ENCODE data around the gene PSIP1. TPM values are rescaled to one million over a fixed set of nuclear protein-coding genes. Genes with fewer than 3 reads are reported as not detected.

Gene PSIP1
- total RNA-seq, 1 experiment from 2014 or later: 42.9 TPM

DNA sequence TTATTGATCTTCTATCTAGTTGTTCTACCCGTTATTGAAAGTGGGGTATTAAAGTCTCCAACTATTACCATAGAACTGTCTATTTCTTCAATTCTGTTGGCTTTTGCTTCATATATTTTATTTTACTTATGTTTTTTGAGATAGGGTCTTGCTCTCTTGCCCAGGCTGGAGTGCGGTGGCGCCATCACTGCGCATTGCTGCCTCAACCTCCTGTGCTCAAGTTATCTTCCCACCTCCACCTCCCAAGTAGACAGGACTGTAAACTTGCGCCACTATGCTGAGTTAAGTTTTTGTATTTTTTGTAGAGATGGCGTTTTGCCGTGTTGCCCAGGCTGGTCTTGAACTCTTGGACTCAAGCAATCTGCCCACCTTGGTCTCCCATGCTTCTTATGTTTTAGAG is 71.9 kb downstream of the PSIP1 start:
- Histone ChIP-seq H3K27ac (ENCODE audit: low read length) (no peak overlapping the region), H3K9me3 (ENCODE audit: low read length) (no peaks in the 10 kb centered on the region), H4K20me1 (ENCODE audit: low read length) (no peaks in the 10 kb centered on the region), H3K4me3 (ENCODE audit: low read length) (no peak overlapping the region), H3K27me3 (ENCODE audit: low read length) (no peaks in the 10 kb centered on the region), H3K79me2 (ENCODE audit: low read length) (peaks cover 30% of the 10 kb centered on the region), H3F3A (ENCODE audit: low read length, unreplicated experiment) (no peaks in the 10 kb centered on the region), H3K9ac (ENCODE audit: low read length) (no peak overlapping the region), H2AFZ (ENCODE audit: low read length) (no peak overlapping the region), H3K4me1 (ENCODE audit: insufficient read depth, low read length) (no peaks in the 10 kb centered on the region), H3K36me3 (ENCODE audit: low read depth, low read length) (peaks cover 11% of the 10 kb centered on the region), H3K9me2 (replicated peaks; ENCODE audit: low read length) (no peaks in the 10 kb centered on the region), H3K4me2 (ENCODE audit: low read length) (no peak overlapping the region)
- no peak for DNase-seq
- no peak for ATAC-seq
- POLR2A ChIA-PET (ENCODE audit: unreplicated experiment): no interaction called here
- no peak for TF ChIP-seq EZH2phosphoT487 (IDR thresholded peaks at IDR 0.05; ENCODE audit: borderline replicate concordance, low read length)
- TF ChIP-seq, protein P1, sequence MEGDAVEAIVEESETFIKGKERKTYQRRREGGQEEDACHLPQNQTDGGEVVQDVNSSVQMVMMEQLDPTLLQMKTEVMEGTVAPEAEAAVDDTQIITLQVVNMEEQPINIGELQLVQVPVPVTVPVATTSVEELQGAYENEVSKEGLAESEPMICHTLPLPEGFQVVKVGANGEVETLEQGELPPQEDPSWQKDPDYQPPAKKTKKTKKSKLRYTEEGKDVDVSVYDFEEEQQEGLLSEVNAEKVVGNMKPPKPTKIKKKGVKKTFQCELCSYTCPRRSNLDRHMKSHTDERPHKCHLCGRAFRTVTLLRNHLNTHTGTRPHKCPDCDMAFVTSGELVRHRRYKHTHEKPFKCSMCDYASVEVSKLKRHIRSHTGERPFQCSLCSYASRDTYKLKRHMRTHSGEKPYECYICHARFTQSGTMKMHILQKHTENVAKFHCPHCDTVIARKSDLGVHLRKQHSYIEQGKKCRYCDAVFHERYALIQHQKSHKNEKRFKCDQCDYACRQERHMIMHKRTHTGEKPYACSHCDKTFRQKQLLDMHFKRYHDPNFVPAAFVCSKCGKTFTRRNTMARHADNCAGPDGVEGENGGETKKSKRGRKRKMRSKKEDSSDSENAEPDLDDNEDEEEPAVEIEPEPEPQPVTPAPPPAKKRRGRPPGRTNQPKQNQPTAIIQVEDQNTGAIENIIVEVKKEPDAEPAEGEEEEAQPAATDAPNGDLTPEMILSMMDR (conservative IDR thresholded peaks at IDR 0.05; ENCODE audit: low read depth, low read length): no peak
- TF ChIP-seq EZH2 (IDR thresholded peaks at IDR 0.05; ENCODE audit: low read length, unreplicated experiment): no peak
- intact Hi-C loops (cut with micrococcal nuclease): no loop called here
- CTCF ChIA-PET: no interaction called here
- BruUV-seq (replicated peaks): no TSS peak

GRCh38 chr9:15433661-15434060 is 77.1 kb downstream of the PSIP1 start:
- POLR2A ChIA-PET (ENCODE audit: unreplicated experiment): interaction anchor here (0.6 kb wide), 1 partner anchor 43 kb away, joined by 6 read pairs; no protein-coding TSS in a partner anchor
- no peak for TF ChIP-seq EZH2 (IDR thresholded peaks at IDR 0.05; ENCODE audit: low read length, unreplicated experiment)
- no peak for TF ChIP-seq EZH2phosphoT487 (IDR thresholded peaks at IDR 0.05; ENCODE audit: borderline replicate concordance, low read length)
- TF ChIP-seq, protein P1 (conservative IDR thresholded peaks at IDR 0.05; ENCODE audit: low read depth, low read length): no peak
- Histone ChIP-seq H3K27ac (ENCODE audit: low read length) (no peak overlapping the region), H3K27me3 (ENCODE audit: low read length) (no peaks in the 10 kb centered on the region), H3K9me2 (replicated peaks; ENCODE audit: low read length) (no peaks in the 10 kb centered on the region), H3K9ac (ENCODE audit: low read length) (no peak overlapping the region), H3K4me2 (ENCODE audit: low read length) (no peak overlapping the region), H3K79me2 (ENCODE audit: low read length) (peaks cover 37% of the 10 kb centered on the region), H3K4me3 (ENCODE audit: low read length) (no peak overlapping the region), H3K9me3 (ENCODE audit: low read length) (no peaks in the 10 kb centered on the region), H3F3A (ENCODE audit: low read length, unreplicated experiment) (no peaks in the 10 kb centered on the region), H4K20me1 (ENCODE audit: low read length) (no peaks in the 10 kb centered on the region), H2AFZ (ENCODE audit: low read length) (no peak overlapping the region), H3K4me1 (ENCODE audit: insufficient read depth, low read length) (no peaks in the 10 kb centered on the region), H3K36me3 (ENCODE audit: low read depth, low read length) (peaks cover 20% of the 10 kb centered on the region)
- DNase-seq (no peak), ATAC-seq (no peak)
- CTCF ChIA-PET: no interaction called here
- intact Hi-C loops (cut with micrococcal nuclease): no loop called here
- no TSS peak for BruUV-seq (replicated peaks)

- intact Hi-C loops (cut with micrococcal nuclease): no loop called here
- Histone ChIP-seq H3K36me3 (ENCODE audit: low read depth, low read length) (peaks cover 20% of the 10 kb centered on the region), H3K9me2 (replicated peaks; ENCODE audit: low read length) (no peaks in the 10 kb centered on the region), H3K9me3 (ENCODE audit: low read length) (no peaks in the 10 kb centered on the region), H4K20me1 (ENCODE audit: low read length) (no peaks in the 10 kb centered on the region), H3K4me3 (ENCODE audit: low read length) (no peak overlapping the region), H3K27ac (ENCODE audit: low read length) (no peak overlapping the region), H3K4me1 (ENCODE audit: insufficient read depth, low read length) (no peaks in the 10 kb centered on the region), H3F3A (ENCODE audit: low read length, unreplicated experiment) (no peaks in the 10 kb centered on the region), H3K9ac (ENCODE audit: low read length) (no peak overlapping the region), H3K79me2 (ENCODE audit: low read length) (peaks cover 34% of the 10 kb centered on the region), H3K27me3 (ENCODE audit: low read length) (no peaks in the 10 kb centered on the region), H2AFZ (ENCODE audit: low read length) (no peak overlapping the region), H3K4me2 (ENCODE audit: low read length) (no peak overlapping the region)
- TF ChIP-seq, protein P1 (conservative IDR thresholded peaks at IDR 0.05; ENCODE audit: low read depth, low read length): no peak
- TF ChIP-seq EZH2phosphoT487 (IDR thresholded peaks at IDR 0.05; ENCODE audit: borderline replicate concordance, low read length) (no peak), EZH2 (IDR thresholded peaks at IDR 0.05; ENCODE audit: low read length, unreplicated experiment) (no peak)
- CTCF ChIA-PET: no interaction called here
- DNase-seq: no peak
- ATAC-seq: no peak
- BruUV-seq (replicated peaks): no TSS peak
- POLR2A ChIA-PET (ENCODE audit: unreplicated experiment): interaction anchor here (0.6 kb wide), 1 partner anchor 43 kb away, joined by 6 read pairs; no protein-coding TSS in a partner anchor
These were observed 77.6 kb downstream of the PSIP1 start for GRCh38 chr9:15433191-15433590.

Data from PC-3 (cell line).